OCI-LY7 (cell line): ENCODE results near the gene GALNT11.

Experiments used
- EZH2phosphoT487 ChIP-seq: fragments of 200-600 bp; sonication (generic); IDR thresholded peaks from 2 replicates; pipeline ENCODE4 v1.6.1; 2018; ENCODE audit warnings: low read depth, borderline replicate concordance, mild to moderate bottlenecking, mixed run types, antibody characterized with exemption, low read length, moderate library complexity, mixed read lengths
- TF ChIP-seq, protein P1 (sequence below): fragments of 200-600 bp; sonication (generic); conservative IDR thresholded peaks from 2 replicates; pipeline ENCODE4 v1.5.1; 2014; ENCODE audit warnings: mild to moderate bottlenecking, antibody characterized with exemption, low read length, moderate library complexity, mixed read lengths

GRCh38 chr7:152126741-152127140, 101.3 kb downstream of the GALNT11 start:
- TF ChIP-seq, protein P1, sequence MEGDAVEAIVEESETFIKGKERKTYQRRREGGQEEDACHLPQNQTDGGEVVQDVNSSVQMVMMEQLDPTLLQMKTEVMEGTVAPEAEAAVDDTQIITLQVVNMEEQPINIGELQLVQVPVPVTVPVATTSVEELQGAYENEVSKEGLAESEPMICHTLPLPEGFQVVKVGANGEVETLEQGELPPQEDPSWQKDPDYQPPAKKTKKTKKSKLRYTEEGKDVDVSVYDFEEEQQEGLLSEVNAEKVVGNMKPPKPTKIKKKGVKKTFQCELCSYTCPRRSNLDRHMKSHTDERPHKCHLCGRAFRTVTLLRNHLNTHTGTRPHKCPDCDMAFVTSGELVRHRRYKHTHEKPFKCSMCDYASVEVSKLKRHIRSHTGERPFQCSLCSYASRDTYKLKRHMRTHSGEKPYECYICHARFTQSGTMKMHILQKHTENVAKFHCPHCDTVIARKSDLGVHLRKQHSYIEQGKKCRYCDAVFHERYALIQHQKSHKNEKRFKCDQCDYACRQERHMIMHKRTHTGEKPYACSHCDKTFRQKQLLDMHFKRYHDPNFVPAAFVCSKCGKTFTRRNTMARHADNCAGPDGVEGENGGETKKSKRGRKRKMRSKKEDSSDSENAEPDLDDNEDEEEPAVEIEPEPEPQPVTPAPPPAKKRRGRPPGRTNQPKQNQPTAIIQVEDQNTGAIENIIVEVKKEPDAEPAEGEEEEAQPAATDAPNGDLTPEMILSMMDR: no peak
- TF ChIP-seq EZH2phosphoT487: no peak
